Hepatocyte (in vitro differentiated cells): ENCODE measurements around the gene AKR7A3.
"Not testable (repeated sequence)": the region's sequence is repeated elsewhere in the genome, so short reads cannot be mapped to it uniquely, and the experiment has no call there.

Source experiments
- EZH2 ChIP-seq: fragments of 200-600 bp; sonication (generic); IDR thresholded peaks from 2 replicates; pipeline ENCODE4 v1.6.1; 2016; ENCODE audit warnings: antibody characterized with exemption, mild to moderate bottlenecking, borderline replicate concordance
- EZH2phosphoT487 ChIP-seq: fragments of 200-600 bp; sonication (generic); IDR thresholded peaks from one replicate; pipeline ENCODE4 v1.6.1; 2018; ENCODE audit warnings: antibody characterized with exemption, mild to moderate bottlenecking, low read depth, moderate library complexity; ENCODE audit not compliant: unreplicated experiment, severe bottlenecking
- TF ChIP-seq, protein P1 (sequence below): fragments of 200-600 bp; sonication (generic); IDR thresholded peaks from 2 replicates; pipeline ENCODE4 v1.5.1; 2016; ENCODE audit warnings: antibody characterized with exemption, mild to moderate bottlenecking; ENCODE audit not compliant: poor library complexity

DNA sequence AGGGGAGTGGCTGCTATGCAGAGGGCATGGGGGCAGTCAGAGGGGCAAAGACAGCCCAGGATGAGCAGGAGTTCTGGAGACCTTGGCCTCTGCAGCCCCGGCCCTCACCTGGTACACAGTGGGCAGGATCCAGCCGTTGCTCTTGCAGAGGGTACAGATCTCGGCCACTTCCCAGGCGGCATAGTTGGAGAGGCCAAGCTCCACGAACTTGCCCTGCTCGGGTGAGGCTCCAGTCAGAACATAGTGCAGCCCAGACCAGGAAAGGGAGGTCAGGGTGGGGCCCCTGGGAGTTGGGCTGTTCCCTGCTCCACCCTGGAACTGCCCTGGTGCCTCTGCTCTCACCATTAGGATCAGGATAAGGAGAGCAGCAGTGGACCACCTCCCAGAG is 18.2 kb downstream of the AKR7A3 start:
- TF ChIP-seq, protein P1, sequence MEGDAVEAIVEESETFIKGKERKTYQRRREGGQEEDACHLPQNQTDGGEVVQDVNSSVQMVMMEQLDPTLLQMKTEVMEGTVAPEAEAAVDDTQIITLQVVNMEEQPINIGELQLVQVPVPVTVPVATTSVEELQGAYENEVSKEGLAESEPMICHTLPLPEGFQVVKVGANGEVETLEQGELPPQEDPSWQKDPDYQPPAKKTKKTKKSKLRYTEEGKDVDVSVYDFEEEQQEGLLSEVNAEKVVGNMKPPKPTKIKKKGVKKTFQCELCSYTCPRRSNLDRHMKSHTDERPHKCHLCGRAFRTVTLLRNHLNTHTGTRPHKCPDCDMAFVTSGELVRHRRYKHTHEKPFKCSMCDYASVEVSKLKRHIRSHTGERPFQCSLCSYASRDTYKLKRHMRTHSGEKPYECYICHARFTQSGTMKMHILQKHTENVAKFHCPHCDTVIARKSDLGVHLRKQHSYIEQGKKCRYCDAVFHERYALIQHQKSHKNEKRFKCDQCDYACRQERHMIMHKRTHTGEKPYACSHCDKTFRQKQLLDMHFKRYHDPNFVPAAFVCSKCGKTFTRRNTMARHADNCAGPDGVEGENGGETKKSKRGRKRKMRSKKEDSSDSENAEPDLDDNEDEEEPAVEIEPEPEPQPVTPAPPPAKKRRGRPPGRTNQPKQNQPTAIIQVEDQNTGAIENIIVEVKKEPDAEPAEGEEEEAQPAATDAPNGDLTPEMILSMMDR: not testable (repeated sequence)
- not testable (repeated sequence) for TF ChIP-seq EZH2phosphoT487, EZH2
